Left hindlimb (tissue), 1 donor: ENCODE data around the gene AGPS.
"Not testable (repeated sequence)": the region's sequence is repeated elsewhere in the genome, so short reads cannot be mapped to it uniquely, and the experiment has no call there.

Experiments
- DNase-seq: peaks from one replicate; pipeline ENCODE4 v3.0.0-alpha.2; 2018

Gene AGPS

DNA sequence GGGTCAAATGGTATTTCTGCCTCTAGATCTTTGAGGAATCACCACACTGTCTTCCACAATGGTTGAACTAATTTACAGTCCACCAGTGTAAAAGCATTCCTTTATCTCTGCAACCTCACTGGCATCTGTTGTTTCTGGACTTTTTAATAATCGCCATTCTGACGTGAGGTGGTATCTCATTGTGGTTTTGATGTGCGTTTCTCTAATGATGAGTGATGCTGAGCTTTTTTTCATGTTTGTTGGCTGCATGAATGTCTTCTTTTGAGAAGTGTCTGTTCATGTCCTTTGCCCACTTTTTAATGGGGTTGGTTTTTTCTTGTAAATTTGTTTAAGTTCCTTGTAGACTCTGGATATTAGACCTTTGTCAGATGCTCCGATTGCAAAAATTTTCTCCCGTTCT, 32.0 kb downstream of the AGPS start:
- DNase-seq: not testable (repeated sequence)

- no peak for DNase-seq
Measured at GRCh38 chr2:177427316-177427715, 34.7 kb downstream of the AGPS start.

GRCh38 chr2:177427936-177428335, 35.4 kb downstream of the AGPS start:
- DNase-seq: not testable (repeated sequence)

GRCh38 chr2:177429688-177430325, 37.2 kb downstream of the AGPS start:
- DNase-seq: no peak

DNA sequence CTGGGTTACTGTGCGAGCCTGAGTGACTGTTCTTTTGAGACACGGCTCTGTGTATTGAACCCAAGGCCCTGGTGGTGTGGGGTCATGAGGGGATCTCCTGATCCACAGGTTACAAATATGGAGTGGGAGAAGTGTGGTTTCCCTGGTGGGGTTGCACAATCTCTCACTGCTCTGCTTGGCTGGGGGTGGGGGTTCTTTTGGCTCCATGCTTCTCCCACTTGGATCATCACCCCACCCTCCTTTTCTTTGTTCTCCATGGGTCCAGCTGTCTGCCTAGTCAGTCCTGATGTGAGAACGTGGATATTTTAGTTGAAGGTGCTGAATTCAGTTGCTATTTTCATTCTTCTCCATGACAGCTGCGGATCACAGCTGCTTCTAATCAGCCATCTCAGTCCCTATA, 37.8 kb downstream of the AGPS start:
- DNase-seq: no peak

DNA sequence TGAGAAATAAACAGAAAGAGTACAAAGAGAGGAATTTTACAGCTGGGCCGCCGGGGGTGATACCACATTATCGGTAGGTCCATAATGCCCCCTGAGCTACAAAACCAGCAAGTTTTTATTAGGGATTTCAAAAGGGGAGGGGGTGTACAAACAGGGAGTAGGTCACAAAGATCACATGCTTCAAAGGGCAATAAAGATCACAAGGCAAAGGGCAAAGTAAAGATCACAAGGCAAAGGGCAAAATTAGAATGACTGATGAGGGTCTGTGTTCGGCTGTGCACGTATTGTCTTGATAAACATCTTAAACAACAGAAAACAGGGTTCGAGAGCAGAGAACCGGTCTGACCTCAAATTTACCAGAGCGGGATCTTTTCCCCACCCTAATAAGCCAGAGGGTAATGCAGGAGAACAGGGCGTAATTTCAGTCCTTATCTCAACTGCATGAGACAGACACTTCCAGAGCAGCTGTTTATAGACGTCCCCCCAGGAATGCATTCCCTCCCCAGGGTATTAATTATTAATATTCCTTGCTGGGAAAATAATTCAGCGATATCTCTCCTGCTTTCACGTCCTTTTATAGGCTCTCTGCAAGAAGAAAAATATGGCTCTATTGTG, 38.6 kb downstream of the AGPS start:
- DNase-seq: not testable (repeated sequence)

DNA sequence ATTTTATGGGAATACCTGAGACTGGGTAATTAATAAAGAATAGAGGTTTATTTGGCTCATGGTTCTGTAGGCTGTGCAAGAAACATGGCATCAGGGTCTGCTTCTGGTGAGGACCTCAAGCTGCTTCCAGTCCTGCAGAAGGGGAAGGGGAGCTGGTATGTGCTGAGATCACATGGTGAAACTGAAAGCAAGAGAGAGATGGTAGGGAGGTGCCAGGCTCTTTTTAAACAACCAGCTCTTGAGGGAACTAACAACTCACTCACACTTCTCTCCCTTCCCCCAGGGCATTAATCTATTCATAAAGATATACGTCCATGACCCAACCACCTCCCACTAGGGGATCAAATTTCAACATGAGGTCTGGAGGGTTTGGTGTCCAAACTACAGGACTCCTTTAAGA, 40.1 kb downstream of the AGPS start:
- DNase-seq: no peak

- no peak for DNase-seq
Measured at GRCh38 chr2:177433402-177433801, 40.8 kb downstream of the AGPS start.

- DNase-seq: no peak
Measured at GRCh38 chr2:177434475-177434874, 41.9 kb downstream of the AGPS start.

GRCh38 chr2:177445200-177445599, 52.6 kb downstream of the AGPS start:
- no peak for DNase-seq

GRCh38 chr2:177448031-177448430, 55.5 kb downstream of the AGPS start:
- no peak for DNase-seq

- no peak for DNase-seq
Measured at GRCh38 chr2:177449159-177449558, 56.6 kb downstream of the AGPS start.

DNA sequence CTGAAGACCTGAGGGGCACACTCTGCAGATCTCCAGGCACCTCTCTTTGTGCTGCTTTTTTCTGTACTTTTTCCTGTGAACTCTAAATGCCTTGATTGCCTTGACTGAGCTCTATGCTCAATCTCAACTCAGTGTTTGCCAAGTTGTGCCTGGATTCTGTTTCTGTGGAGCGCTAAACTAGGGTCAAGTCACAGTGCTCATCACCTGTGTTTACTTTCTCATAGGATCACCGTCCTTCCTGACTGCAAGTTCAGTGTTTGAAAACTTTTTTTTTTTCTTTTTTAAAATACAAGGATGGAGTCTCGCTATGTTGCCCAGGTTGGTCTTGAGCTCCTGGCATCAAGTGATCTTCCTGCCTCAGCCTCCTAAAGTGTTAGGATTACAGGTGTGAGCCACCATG, 62.6 kb downstream of the AGPS start:
- DNase-seq: no peak

- not testable (repeated sequence) for DNase-seq
Measured at GRCh38 chr2:177459756-177460155, 67.2 kb downstream of the AGPS start.

DNA sequence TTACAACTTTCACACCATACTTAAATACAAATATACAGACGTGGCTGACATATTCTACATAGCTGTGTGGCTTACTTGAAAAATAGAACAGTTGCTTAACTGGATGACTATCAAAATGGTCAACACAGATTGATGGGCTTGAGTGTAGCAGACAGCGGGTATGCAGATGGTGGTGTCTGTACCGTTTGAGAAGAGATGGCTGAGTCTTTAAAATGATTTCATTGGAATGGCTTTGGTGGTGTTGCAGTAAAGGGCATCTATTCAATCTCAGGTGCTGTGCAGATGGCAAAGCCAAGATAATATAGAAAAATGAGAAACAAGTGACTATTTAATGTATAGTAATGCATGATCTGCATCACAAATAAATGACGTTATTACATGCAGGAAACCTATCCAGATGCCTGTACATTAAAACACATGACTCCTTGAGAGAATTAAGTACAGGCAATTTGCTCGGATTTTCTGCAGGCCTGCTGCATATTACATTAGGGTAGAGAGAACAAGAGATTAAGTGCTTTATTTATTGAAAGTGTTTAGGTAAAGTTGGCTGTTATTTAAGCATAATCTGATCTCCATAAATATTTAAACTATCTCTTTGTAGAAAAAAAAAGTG, 68.5 kb downstream of the AGPS start:
- no peak for DNase-seq

DNA sequence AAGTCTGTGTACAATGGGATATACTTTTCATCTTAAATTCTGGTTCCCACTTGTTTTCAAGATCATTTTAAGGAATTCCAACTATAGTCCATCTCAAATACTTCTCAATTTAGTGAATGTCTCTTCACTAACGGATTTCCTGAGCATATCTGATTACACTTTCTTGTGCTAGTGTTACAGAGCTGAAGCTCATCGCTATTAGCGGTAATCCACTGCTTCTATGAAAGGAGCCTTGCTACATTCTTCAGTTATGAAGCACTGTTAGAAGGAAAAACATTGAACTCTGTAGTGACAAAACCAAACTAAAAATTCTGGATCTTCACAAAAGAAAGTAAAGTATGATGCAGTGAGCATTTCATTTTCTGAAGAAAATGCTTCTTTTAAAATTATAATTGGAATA, 72.0 kb downstream of the AGPS start:
- no peak for DNase-seq

- no peak for DNase-seq
Measured at GRCh38 chr2:177465400-177466138, 73.0 kb downstream of the AGPS start.

DNA sequence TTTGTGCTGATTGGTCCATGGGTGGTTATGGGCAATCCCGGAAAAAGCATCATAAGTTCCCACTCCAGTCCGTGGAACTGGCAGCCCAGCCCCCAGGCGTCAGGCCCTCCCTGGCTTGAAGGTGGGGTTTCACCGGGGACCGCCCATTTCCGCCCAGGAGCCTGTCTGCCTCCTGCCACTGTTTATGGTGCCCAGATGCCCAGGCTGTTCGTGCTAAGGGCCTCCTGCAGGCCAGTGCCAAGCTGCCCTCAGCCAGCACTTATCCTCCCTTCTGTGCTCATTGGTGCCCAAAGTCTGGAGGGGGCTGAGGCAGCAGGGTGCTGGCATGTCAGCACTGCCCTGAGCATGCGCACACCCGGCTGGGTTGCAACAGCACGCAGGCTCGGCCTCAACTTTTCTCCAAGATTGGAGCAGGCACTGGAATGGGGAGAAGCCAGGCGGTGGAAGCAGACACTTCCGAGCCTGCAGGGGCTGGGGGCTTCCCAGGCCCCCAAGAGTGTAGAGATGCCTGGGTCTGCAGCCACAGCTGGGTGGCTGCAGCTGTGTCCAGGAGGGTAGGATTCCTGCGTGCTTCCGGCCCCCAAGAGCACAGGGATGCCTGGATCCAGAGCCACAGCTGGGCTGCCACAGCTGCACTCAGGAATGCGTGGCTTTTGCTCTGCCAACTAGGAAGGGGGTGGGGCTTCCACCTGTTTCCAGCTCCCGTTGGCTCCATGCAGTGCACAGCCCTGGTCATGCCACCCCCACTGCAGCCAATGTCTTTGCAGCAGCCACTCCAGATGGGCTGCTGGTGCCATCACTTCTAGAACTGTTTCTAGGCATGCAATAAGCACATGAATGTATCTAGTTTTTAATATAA, 74.0 kb downstream of the AGPS start:
- DNase-seq: peak; percentile 32

GRCh38 chr2:177467646-177468045, 75.1 kb downstream of the AGPS start:
- no peak for DNase-seq

- DNase-seq: no peak
Measured at GRCh38 chr2:177471990-177472389, 79.4 kb downstream of the AGPS start.

DNA sequence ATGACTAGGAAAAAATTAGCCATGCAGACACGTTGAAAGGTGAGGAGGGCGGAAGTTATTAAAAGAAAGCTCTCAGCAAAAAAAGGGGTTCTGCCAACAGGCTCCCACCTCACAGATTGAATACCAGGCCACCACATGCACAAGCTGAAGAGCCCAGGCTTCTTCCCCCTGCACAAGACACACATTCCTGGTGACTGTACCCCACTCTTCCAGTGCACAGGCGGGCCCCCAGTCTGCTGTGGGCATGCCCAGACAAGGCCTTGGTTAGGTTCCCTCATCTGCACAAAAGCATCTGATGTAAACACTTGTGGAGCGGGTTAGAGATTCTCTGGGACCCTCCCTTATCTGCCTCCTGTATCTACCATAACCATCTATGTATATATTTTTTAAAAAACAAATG, 81.7 kb downstream of the AGPS start:
- no peak for DNase-seq

DNA sequence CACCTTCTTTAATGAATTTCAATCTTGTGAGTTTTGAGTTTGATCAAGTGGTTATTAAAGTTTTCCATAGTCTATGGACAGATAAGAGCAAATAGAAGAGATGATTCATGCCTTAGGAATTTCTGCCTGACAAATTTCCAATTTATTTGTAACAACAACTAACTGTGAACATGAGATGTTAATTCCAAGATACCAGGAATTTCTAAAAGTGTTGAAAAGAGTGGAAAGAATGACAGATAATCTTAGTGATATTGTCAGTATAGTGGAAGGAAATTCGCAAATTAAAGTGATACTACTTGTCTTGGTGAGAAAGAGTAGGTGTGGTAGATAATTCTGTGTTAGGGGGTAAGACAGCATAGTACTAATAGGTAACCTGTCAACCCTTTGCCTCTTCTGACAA, 82.4 kb downstream of the AGPS start:
- DNase-seq: no peak

- no peak for DNase-seq
Measured at GRCh38 chr2:177476897-177477296, 84.3 kb downstream of the AGPS start.
